HCEC 1CT (cell line): Measurements from ENCODE around the gene LYPD6.
A peak's percentile ranks its signal among the peaks of the same experiment; 100 is the strongest.
"Not testable (repeated sequence)": the region's sequence is repeated elsewhere in the genome, so short reads cannot be mapped to it uniquely, and the experiment has no call there.

Experiments used
- DNase-seq: peaks from one replicate; pipeline ENCODE4 v3.0.0-alpha.2; 2017

Gene LYPD6, protein sequence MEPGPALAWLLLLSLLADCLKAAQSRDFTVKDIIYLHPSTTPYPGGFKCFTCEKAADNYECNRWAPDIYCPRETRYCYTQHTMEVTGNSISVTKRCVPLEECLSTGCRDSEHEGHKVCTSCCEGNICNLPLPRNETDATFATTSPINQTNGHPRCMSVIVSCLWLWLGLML

GRCh38 chr2:149330127-149331022, at the start of gene LYPD6:
TSS of gene LYPD6 (plus strand) at chr2:149330587. CDS start at chr2:149437709, 107,122 bp downstream.
- DNase-seq: peak; percentile 84

DNA sequence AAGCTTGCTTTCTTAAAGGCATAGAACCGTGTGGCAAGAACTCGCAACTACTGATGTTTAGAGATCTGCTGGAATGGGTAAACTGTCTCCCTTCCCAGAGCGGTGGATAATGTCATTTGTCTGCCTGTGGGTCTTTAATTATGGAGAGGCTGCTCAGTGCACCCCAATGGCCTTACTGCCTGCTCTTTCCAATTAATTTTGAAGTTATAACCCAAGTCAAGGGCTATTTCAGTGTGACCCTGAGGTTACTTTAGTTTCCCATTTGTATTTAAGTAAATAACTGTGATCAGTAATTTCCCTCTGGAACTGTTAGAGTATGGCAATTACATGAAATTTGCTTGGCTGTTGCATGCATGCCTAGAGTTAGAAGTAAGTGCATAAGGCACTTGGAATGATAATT, 48.9 kb upstream of the LYPD6 start:
- DNase-seq: no peak

GRCh38 chr2:149290662-149291061, 39.7 kb upstream of the LYPD6 start:
- DNase-seq: no peak

DNA sequence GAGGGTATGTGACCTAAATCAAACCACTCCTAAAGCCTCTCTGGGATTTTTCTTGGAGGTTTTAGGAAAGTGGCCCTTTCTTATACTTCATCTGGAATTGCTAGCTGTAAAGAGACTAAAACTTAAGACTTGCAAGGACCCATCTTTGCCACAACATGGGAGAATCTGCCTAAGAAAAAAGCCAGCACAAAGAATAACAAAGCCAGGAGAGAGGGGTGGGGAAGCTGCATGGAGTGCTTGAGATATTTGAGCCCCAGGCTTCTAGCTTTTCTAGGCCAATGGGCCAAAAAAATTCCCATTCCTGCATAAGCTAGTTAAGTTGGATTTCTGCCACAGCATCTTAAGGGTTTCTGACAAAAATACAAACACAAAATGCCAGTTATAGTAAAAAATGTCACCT, 38.5 kb upstream of the LYPD6 start:
- no peak for DNase-seq

DNA sequence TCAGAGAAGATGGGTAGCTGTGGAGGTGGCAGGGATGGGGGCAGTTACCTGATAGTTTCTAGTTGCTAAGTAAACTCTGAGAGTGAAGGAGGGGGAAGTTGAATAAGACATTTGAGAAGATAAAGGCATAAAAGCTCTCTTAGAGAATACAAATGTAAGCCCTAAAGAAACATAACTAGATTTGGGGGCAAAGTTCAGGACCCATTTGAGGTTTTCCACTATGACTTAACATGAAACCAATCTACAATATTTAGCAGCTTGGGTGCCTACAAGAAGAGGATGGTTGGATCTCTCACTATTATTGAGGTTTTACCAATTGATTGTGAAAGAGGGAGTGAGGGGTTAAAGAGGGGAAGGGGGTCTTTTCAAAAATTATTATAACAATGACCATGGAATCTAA, 34.4 kb upstream of the LYPD6 start:
- no peak for DNase-seq

DNA sequence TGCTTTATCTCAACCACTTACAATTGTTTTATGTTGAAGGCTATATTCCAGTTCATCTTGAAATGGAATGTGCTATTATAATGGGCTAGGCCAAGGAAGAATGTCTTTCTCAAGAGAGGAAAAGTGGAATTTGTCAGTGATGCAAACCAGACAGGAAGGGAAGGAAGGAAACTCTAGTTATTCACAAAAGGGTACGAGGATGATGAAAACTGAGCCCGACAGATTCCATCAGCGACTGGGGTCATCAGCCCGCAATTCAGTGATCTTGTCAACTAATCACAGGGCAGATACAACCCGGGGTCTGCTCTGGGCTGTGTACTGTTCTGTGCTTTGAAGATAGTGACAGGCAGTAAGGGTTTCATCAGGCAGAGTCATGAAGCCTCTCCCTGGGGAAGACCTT, 23.4 kb upstream of the LYPD6 start:
- no peak for DNase-seq

- no peak for DNase-seq
These were observed 20.0 kb upstream of the LYPD6 start for GRCh38 chr2:149310349-149310748.

- DNase-seq: no peak
These were observed 18.3 kb upstream of the LYPD6 start for GRCh38 chr2:149312039-149312438.

GRCh38 chr2:149313512-149313972, 16.8 kb upstream of the LYPD6 start:
- DNase-seq: peak; percentile 28

- DNase-seq: no peak
These were observed 15.7 kb upstream of the LYPD6 start for GRCh38 chr2:149314687-149315086.

- DNase-seq: no peak
These were observed 14.9 kb upstream of the LYPD6 start for GRCh38 chr2:149315461-149315860.

DNA sequence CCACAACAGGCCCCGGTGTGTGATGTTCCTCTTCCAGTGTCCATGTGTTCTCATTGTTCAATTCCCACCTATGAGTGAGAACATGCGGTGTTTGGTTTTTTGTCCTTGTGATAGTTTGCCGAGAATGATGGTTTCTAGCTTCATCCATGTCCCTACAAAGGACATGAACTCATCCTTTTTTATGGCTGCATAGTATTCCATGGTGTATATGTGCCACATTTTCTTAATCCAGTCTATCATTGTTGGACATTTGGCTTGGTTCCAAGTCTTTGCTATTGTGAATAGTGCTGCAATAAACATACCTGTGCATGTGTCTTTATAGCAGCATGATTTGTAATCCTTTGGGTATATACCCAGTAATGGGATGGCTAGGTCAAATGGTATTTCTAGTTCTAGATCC, 11.8 kb upstream of the LYPD6 start:
- not testable (repeated sequence) for DNase-seq

- DNase-seq: no peak
These were observed 10.0 kb upstream of the LYPD6 start for GRCh38 chr2:149320362-149320761.

- peak; percentile 12 for DNase-seq
These were observed 1.3 kb upstream of the LYPD6 start for GRCh38 chr2:149329068-149329467.

DNA sequence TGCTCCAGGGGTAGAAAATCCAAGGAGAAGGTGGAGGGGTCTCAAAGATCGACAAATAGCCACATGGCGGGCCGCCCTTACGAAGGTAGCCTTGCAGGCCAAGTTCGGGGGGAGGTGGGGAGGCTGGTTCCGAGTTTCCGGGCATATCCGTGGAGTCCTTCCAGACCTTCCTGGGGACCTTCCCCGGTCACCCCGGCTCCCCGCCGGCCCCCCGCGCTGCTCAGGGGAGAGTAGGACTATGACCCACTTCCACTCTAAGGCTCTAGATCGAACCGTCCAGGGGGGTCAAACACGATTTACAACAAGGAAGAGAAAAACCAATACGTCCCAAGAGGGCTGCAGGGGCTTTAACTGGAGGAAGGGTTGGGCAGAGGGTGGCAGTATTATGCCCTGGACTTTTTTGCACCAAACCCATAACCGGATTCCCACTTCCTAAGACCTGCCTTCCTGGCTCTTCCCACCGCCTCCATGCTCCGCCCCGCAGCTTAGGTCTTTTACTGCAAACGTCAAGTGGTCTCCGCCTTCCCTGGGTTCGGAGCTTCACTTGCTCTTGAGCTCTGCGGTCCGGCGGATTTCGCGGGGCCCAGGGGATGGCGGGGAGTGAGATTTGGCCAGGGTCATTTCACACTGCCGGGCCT, 779 bp upstream of the LYPD6 start:
- DNase-seq: peak; percentile 65

DNA sequence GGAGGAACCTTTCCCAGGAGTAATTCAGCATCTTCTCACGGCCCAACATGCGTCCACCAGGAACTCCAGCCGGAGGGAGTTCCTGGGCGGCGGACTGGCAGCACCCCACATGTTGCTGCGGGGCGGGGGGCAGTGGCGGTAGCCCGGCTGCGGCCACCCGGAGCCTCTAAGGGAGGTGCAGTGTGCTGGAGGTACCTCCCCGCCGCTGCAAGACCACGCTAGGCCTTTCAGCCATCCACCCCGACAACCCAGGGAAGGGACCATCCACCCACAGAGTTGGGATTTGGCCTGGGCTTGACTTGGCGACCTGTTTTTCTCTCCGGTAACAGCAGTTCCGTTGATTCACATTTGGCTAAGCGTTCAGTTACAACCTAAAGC, 625 bp downstream of the LYPD6 start:
- peak; percentile 2 for DNase-seq

DNA sequence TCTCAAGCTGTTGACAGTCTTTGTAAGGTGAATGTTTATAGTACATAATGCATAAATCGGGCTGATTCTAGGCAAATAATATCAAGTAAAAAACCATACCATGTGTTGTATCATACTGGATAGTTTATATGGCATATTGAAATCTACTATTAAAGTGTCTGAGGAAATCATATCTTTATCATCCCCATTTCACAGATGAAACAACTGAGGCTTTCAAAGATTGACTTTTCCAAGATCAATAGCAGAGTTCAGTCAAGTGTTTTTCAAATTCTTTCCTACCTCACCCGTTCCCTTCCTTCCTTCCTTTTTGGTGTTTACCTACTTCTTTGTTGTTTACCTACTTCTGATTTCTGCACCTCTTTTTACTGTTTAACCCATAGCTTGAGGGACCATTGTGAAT, 2.0 kb downstream of the LYPD6 start:
- no peak for DNase-seq

DNA sequence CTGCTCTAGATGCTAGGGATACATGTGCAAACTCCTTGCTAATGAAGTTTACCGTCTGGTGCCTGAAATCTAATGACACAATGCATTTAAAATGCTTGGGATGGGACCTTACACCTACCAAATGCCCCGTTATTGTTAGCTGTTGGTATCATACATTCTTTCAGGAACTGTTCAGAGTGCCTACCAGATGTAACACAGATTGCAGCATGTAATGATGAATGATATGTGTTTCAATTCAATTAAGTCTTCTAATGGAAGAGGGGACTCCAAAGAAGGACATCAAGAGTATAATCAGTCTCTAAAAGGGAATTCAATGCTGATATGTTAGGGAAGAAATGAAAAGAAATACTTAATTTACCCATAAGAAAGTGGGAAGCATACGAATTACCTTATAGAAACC, 3.2 kb downstream of the LYPD6 start:
- DNase-seq: no peak

DNA sequence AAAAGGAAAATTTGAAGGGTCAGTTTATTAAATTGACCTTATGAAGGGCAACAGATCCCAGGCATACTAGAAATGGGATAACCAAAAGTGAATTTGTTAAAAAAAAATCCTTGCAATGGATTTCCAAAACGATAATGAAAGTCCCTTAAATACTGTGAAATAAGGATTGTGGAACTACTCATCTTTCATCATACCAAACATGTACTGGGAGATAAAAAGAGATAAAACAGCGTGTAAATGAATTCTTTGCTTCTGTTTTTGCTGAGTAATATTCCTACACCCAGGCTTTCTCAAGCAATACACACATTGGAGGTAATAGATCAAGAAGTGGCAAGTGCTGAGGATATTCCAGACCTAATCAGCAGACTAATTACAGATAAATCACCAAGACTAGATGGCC, 3.8 kb downstream of the LYPD6 start:
- DNase-seq: no peak

GRCh38 chr2:149339324-149339723, 8.9 kb downstream of the LYPD6 start:
- DNase-seq: no peak

GRCh38 chr2:149342509-149342908, 12.1 kb downstream of the LYPD6 start:
- no peak for DNase-seq

DNA sequence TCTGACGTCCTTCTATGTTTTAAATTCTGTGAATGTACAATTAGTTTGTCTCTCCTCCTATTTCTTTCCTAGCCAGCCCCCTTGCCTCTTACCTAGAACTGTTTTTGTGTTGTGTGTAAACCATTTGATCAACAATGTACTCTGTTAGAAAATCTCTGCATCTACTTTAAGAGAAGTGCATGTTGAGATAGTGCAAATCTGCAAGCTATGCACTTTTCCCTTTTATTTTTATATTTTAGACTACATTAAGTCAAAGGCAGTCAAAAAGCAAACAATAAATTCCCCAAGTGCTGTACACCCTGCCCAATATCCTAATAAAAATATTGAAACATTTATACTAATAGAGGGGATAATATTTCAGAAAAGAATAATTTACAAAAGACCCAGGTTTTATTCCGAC, 13.7 kb downstream of the LYPD6 start:
- DNase-seq: no peak

DNA sequence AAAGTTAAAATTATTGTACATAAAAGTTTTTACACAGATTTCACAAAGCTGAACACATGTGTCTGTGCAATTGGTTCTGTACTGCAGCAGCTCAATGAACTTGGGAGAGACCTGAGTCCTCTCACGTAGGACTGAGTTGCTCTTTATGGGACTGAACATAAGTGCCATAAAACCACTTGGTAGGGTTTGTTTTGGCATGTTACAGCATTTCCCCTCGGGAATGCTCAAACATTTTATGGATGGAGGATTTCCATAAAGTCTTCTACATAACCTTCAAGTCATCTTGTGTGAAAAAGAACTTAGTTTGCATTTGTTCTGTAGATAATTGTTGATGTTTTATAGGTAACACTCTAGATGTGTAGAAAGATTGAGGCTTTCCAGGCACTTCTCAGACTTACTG, 15.9 kb downstream of the LYPD6 start:
- no peak for DNase-seq

DNA sequence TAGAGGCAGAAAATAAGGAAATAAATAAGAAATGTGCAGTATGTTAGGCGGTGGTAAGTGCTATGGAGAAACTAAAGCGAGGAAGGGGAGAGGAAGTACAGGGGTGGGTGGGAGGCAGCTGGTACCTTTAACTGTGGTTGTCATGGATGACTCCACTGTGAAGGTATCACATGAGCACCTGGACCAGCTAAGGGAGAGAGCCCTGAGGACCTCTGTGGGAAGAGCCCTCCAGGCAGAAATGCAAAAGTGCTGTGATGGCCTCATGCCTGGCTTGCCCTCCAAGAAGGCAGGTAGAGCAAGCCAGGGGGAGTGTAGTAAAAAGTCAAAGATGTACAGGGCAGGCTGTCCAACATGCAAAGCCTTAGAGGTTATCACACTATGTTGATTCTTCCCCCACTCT, 17.9 kb downstream of the LYPD6 start:
- no peak for DNase-seq
